ENCODE results near the gene ZNF235.

The ZNF235 gene

GRCh38 chr19:44304659-44305193 is at the start of gene ZNF235:
TSS of gene ZNF235 (minus strand) at chr19:44305025. CDS start at chr19:44303404, 1,621 bp downstream.
- TF ChIP-seq EZH2phosphoT487 (IDR thresholded peaks at IDR 0.05; ENCODE audit: low read length): no peak
- TF ChIP-seq CTCF (IDR thresholded peaks at IDR 0.05; ENCODE audit: low read length): no peak
- TF ChIP-seq EZH2 (optimal IDR thresholded peaks at IDR 0.05; ENCODE audit: low read depth, low read length): no peak
- peak within 1 kb of the TSS; percentile 47; the same call in 1 of the 2 replicates for H3K9ac ChIP-seq (ENCODE audit: low read length)
- peak within 1 kb of the TSS; percentile 83 for H3K4me3 ChIP-seq (ENCODE audit: low read length)
- no peaks in the 10 kb centered on the region for H3K79me2 ChIP-seq (ENCODE audit: low read length)
- peak; percentile 92 for DNase-seq
- H3F3A ChIP-seq (ENCODE audit: insufficient read depth, low read length): no peaks in the 10 kb centered on the region
- no peaks in the 10 kb centered on the region for H3K9me2 ChIP-seq (replicated peaks; ENCODE audit: insufficient read depth, low read length)
- no peaks in the 10 kb centered on the region for H3K4me1 ChIP-seq (ENCODE audit: low read length)
- peak within 1 kb of the TSS; percentile 76 for H3K4me2 ChIP-seq (ENCODE audit: low read depth, low read length)
- no peaks in the 10 kb centered on the region for H4K20me1 ChIP-seq (ENCODE audit: insufficient read depth, low read length)
- no peak within 1 kb of the TSS for H3K27ac ChIP-seq (ENCODE audit: low read length)
- H3K27me3 ChIP-seq (replicated peaks; ENCODE audit: insufficient read depth, low read length): peaks cover 3% of the 10 kb centered on the region; the same call in 1 of the 2 replicates
- H3K9me3 ChIP-seq (replicated peaks; ENCODE audit: insufficient read depth, low read length): no peaks in the 10 kb centered on the region
- peaks cover 5% of the 10 kb centered on the region; the same call in 1 of the 2 replicates for H3K36me3 ChIP-seq (replicated peaks; ENCODE audit: insufficient read depth, low read length)
- peak within 1 kb of the TSS; percentile 80 for H2AFZ ChIP-seq (ENCODE audit: low read length)

DNA sequence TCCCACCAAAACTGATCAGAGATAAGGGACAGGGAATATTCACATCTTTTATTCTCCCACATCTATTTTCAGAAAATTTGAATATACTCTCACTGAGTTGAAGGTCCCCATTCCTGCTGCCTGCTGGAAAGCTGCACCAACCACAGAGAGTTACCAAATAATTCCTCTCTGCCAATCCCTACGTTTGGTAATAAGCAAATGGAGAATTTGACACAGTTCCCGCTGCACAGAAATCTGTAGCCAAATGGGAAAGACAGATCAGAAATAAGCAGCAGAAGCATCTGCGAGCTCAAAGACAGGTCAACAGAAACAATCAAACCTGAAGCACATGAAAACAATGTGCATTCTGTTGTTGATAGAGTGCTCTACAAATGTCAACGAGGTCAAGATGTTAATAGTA is 41.7 kb upstream of the ZNF235 start:
- no peaks in the 10 kb centered on the region for H3K79me2 ChIP-seq (ENCODE audit: low read length)
- TF ChIP-seq EZH2phosphoT487 (IDR thresholded peaks at IDR 0.05; ENCODE audit: low read length) (no peak), EZH2 (optimal IDR thresholded peaks at IDR 0.05; ENCODE audit: low read depth, low read length) (no peak), CTCF (IDR thresholded peaks at IDR 0.05; ENCODE audit: low read length) (no peak)

DNA sequence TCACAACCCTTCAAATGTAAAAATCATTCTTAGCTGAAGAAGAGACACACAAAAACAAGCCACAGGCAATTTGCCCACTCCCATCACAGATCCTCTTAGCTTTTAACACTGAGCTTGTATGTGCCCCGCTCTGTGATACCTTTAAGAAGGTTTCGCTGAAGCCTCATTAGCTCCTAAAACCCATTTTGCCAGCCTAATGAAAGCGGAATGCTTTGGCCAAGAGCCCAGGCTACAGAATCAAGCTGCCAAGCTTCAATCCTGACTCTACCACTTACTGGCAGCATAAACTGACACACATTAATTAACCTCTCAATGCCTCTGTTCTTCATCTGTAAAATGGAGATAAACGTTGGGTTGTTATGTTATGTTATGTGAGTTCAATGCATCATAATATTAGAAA is 41.1 kb upstream of the ZNF235 start:
- H3K4me3 ChIP-seq (ENCODE audit: low read length): no peak overlapping the region
- no peak overlapping the region for H3K27ac ChIP-seq (ENCODE audit: low read length)
- H3K9me3 ChIP-seq (replicated peaks; ENCODE audit: insufficient read depth, low read length): no peaks in the 10 kb centered on the region
- DNase-seq: no peak
- H3K27me3 ChIP-seq (replicated peaks; ENCODE audit: insufficient read depth, low read length): no peaks in the 10 kb centered on the region
- H4K20me1 ChIP-seq (ENCODE audit: insufficient read depth, low read length): no peaks in the 10 kb centered on the region
- peaks cover 15% of the 10 kb centered on the region; the same call in 1 of the 2 replicates for H3K4me1 ChIP-seq (ENCODE audit: low read length)
- no peaks in the 10 kb centered on the region for H3K36me3 ChIP-seq (replicated peaks; ENCODE audit: insufficient read depth, low read length)
- no peak overlapping the region for H3K4me2 ChIP-seq (ENCODE audit: low read depth, low read length)
- no peaks in the 10 kb centered on the region for H3K9me2 ChIP-seq (replicated peaks; ENCODE audit: insufficient read depth, low read length)
- H2AFZ ChIP-seq (ENCODE audit: low read length): no peak overlapping the region
- H3F3A ChIP-seq (ENCODE audit: insufficient read depth, low read length): no peaks in the 10 kb centered on the region
- H3K79me2 ChIP-seq (ENCODE audit: low read length): no peaks in the 10 kb centered on the region
- TF ChIP-seq EZH2 (optimal IDR thresholded peaks at IDR 0.05; ENCODE audit: low read depth, low read length) (no peak), CTCF (IDR thresholded peaks at IDR 0.05; ENCODE audit: low read length) (no peak), EZH2phosphoT487 (IDR thresholded peaks at IDR 0.05; ENCODE audit: low read length) (no peak)
- H3K9ac ChIP-seq (ENCODE audit: low read length): no peak overlapping the region

More for the DNA sequence above, 41.7 kb upstream of the ZNF235 start:
- H3K4me3 ChIP-seq (ENCODE audit: low read length): no peak overlapping the region
- no peak overlapping the region for H3K4me2 ChIP-seq (ENCODE audit: low read depth, low read length)
- H2AFZ ChIP-seq (ENCODE audit: low read length): no peak overlapping the region
- H3K4me1 ChIP-seq (ENCODE audit: low read length): peaks cover 15% of the 10 kb centered on the region; the same call in 1 of the 2 replicates
- no peak for DNase-seq
- no peaks in the 10 kb centered on the region for H3K9me2 ChIP-seq (replicated peaks; ENCODE audit: insufficient read depth, low read length)
- no peak overlapping the region for H3K27ac ChIP-seq (ENCODE audit: low read length)
- no peak overlapping the region for H3K9ac ChIP-seq (ENCODE audit: low read length)
- H3K27me3 ChIP-seq (replicated peaks; ENCODE audit: insufficient read depth, low read length): no peaks in the 10 kb centered on the region
- H4K20me1 ChIP-seq (ENCODE audit: insufficient read depth, low read length): no peaks in the 10 kb centered on the region
- H3K9me3 ChIP-seq (replicated peaks; ENCODE audit: insufficient read depth, low read length): no peaks in the 10 kb centered on the region
- H3F3A ChIP-seq (ENCODE audit: insufficient read depth, low read length): no peaks in the 10 kb centered on the region
- no peaks in the 10 kb centered on the region for H3K36me3 ChIP-seq (replicated peaks; ENCODE audit: insufficient read depth, low read length)
